Islet precursor cell (in vitro differentiated cells): Measurements from ENCODE around the gene AKR1C1.
"Not testable (repeated sequence)": the region's sequence is repeated elsewhere in the genome, so short reads cannot be mapped to it uniquely, and the experiment has no call there.

Experiments
- DNase-seq: peaks from one replicate; pipeline ENCODE4 v3.0.0-alpha.2; 2018

Gene AKR1C1

DNA sequence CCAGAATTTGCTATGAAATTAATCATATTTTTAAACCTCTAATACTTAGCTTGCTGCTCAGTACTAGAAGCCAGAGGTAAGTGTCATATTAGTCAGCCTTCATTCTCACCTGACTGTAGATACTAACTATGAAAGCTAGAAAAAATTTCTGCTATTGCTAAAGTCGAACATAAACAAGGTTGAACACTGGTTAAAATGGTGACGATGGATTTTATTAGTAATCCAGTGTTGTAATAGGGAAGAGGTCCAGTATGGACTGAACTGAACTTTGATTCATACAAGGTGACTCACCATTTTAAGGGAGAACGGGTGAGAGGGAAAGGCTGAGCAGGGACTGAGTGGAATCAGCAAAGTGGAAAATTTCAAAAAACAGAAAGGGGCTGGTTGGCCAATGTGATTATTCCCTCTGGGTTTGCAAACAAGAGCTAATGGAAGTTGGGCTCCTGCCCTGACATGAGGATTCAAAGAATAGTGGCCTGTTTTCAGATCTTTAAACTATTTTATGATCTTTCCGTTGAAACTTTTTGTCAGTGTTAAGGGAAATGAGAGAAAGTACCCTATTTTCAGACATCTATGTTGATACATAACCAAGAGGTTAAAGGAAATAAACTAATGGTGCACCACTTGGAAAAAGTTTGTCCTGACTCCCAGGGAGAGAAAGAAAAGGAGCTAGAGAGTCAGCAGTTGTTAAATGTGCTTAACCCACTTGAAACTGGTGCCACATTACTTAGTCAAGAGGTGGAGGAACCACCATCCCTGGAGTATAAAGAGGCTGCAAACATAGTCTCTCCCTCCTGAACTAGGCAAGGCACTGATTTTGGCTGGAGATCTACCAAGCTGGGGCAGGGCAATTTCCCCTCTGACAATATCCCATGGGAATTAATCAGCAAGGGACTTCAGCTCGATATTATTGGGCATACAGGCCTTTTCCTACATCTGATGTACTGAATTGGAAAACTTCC, 15.3 kb upstream of the AKR1C1 start:
- no peak for DNase-seq

DNA sequence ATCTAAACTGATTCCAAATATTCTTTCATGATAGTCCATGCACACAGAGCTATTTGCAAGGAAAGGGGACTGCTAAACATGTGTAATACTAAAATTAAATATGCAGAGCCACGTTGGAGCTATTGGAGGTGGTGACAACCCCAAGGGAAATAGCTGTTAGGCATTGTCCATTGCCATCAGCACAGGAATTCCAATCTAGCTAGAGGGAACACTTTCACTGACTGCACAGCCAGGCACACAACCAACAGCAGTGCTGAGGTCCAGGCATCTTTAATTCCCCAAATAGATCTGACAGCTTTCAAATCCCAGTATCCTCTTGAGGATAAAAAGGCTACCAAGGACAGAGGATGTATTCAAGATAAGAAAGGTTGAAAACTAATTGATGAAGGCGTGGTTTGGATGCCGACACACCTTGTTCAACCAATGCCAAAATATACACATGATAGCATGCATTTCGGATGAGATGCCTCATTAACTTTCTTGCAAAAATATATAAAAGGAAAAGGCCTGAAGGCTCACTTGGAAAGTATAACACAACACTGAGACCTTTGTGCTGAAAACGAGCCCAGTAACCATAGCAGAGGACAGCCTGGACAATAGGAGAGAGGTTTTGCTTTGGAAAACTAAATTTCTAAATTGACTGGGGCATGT, 11.6 kb upstream of the AKR1C1 start:
- not testable (repeated sequence) for DNase-seq

DNA sequence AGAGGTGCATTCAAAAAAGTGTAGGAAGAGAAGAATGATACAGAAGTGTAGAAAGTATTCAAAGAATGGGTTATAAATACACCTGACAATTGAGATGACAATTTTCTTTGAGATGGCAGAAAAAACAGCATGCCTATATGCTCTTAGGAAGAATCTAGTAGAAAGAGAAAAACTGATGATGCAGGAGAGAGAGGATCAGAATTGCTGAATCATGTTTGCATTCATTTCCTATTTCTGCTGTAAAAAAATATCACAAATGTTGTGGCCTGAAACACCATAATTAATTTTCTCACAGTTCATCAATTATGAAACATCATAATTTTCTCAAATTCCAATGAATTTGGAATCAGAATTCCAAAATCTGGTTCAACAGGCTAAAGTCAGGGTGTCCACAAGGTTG, 9.8 kb upstream of the AKR1C1 start:
- DNase-seq, result no peak

DNA sequence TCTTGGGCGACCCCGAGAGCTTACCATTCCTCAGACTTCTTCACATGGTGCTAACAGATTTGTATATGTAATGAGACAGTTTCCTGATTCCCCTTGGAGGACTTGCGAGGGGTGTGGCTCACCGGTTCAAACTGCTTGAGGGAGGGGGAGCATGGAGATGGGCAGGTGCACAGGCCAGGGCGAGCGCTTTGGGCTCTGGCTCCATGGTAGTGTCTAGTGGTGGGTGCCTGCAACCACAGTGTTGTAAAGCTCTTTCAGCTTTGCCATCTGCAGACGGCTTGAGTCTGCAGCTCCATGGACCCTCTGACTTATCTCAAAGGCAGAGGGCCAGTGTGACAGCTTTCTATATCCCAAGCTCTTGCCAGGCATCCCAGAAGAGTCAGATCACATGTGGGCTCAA, 7.1 kb upstream of the AKR1C1 start:
- DNase-seq, result not testable (repeated sequence)

DNA sequence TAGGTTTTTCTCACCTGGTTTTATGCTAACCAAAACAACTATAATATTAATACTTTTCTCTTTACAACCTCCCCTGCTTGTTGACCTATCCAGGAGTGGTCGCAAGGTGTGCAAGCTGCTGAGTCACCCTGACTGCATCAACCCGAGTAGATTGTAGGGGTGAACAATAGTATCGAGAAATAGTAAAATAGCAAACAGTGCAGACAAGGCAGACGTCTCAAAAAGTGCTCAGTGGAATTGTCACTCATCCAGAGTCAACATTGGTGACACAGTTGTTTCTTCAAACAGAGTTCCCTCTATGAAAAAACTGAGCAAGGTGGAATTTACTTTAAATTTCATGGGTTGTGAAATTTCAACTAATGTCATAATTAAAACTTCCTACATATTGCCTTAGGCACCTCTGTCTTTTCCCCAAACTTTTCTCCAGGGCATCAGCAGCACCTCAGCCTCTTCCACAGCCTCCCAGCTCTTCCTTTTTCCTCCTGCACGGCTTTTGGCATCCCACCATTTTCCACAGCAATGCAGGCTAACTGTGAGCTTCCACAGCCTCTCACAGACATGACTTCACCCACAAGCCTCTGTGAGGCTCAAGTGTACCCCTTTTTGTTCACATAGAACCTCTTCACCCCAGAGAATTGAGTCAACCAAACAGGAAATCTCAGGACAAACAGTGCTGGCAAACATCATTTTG, 6.1 kb upstream of the AKR1C1 start:
- DNase-seq, result not testable (repeated sequence)

DNA sequence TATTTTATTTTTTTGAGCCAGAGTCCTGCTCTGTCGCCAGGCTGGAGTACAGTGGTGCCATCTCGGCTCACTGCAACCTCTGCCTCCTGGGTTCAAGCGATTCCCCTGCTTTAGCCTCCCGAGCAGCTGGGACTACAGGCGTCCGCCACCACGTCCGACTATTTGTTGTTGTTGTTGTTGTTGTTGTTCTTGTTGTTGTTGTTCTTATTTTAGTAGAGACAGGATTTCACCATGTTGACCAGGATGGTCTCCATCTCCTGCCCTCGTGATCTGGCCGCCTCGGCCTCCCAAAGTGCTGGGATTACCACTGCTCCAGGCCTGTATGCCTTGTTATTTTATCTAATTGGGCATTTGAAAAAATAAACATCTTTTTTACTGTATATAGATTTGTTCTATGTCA, 1.7 kb upstream of the AKR1C1 start:
- DNase-seq, result not testable (repeated sequence)

DNA sequence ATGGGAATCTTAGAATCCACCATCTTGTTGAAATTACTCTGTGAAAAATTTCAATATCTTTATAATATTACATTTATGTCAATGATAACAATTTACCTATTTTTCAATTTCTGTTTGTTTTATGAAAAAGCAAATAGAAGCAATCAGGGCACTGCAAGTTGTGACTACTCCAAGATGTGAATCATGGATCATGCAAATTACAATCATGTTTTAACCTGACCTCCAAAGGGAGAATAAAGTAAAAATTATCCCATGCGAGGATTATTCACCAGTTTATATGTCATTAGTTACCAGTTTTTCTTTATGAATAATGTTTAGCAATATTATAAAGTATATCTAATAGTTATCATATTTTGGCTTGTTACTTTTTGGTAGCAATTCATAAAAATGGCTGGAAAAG, 907 bp upstream of the AKR1C1 start:
- DNase-seq, result not testable (repeated sequence)

DNA sequence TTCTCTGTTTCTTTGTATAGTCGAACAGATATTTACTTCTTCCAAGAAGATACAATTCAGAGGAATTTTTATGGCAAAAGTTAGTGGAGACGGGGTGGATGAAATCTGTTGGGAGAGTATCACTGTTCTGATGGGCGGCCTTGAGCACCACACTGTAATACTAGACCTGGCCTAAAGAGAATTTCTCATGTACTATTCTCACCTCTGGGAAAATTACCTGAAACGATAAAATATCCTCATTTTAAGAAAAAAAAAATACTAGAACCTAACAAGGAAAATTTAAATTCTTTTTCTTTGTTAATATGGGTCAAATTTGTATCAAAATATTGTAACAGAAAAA, 570 bp downstream of the AKR1C1 start:
- not testable (repeated sequence) for DNase-seq

DNA sequence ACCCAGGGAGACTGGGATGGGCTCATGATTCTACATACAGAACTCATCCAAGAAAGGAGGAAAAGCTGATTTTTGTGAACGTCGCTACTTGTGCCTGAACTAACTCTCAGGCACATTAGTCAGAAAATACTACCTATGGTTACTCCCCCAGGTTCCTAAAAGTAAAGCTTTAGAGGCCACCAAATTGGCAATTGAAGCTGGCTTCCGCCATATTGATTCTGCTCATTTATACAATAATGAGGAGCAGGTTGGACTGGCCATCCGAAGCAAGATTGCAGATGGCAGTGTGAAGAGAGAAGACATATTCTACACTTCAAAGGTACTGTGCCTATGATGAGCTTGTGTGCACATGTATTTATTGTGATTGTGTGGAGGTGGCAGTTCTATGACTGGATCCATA, 2.5 kb downstream of the AKR1C1 start:
- not testable (repeated sequence) for DNase-seq

DNA sequence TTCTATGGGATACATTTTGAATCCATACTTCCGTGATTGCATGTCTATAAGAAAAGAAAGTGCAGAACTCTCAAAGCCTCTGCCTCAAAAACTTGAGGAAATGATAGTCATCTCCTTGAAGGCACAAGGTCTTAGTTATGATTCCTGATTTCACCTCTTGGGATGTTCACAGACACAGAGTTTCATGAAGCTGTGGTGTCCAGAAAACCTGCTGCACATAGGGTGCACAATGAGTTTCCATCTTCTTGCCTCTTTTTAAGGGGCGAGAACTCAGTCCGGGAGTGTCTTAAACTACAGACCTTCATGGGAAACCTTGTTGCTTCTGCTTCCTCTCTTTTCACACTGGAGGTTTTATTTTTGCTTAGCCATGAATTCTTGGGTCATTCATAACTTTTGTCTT, 4.0 kb downstream of the AKR1C1 start:
- DNase-seq, result not testable (repeated sequence)

DNA sequence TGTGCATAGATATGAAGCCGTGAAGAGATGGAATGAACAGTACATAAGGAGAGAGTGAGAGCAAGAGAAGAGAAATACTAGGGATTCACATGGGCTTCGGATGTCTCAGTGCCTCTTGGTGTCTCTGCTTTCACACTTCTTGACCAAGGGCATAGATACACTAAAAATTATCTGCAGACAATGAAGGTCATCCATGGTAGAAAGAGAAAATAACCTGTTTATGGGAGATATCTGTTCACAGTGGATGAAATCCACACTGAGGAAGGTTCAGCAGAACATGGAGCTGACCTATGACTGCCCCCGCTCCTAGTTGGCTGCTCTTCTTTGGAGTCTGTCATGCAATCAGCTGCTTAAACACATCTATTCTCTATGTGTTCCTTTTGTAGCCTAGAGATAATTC, 6.1 kb downstream of the AKR1C1 start:
- not testable (repeated sequence) for DNase-seq

DNA sequence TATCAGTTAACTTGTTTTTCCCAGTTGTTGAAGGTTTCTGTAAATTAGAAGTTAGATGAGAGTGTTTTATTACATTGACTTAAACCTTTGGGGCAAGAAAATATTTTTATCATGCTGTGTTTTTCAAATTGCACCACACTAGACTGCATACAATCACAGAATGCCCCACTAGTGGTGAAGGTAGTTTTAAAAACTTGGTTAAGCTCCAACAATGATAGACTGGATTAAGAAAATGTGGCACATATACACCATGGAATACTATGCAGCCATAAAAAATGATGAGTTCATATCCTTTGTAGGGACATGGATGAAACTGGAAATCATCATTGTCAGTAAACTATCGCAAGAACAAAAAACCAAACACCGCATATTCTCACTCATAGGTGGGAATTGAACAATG, 7.1 kb downstream of the AKR1C1 start:
- DNase-seq, result not testable (repeated sequence)

DNA sequence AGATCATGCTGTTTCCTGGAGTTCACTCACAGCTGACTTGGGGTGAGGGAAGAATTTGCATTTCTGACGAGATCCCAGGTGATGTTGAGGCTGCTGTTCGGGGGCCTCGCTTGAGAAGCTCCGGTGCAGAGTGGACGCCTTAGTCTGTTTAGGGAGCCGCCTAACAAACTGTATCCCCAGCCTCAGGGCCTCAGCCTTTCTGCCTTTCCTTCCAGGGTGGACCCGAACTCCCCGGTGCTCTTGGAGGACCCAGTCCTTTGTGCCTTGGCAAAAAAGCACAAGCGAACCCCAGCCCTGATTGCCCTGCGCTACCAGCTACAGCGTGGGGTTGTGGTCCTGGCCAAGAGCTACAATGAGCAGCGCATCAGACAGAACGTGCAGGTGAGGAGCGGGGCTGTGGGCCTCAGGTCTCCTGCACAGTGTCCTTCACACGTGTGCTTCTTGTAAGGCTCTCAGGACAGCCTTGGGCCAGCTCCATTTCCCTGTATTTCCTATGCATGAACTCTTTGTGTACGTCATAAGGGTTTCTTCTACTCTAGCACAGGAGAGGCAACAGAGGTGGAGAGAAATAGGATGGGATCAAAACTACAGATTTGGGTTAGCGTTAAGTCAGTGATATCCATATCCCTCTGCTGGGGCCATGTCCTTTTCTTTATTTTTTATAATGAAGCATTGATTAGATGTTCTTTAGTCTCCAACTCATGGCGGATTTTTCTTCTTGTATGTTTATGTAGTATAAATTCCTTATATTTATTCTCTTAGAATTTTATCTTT, 9.3 kb downstream of the AKR1C1 start:
- not testable (repeated sequence) for DNase-seq

DNA sequence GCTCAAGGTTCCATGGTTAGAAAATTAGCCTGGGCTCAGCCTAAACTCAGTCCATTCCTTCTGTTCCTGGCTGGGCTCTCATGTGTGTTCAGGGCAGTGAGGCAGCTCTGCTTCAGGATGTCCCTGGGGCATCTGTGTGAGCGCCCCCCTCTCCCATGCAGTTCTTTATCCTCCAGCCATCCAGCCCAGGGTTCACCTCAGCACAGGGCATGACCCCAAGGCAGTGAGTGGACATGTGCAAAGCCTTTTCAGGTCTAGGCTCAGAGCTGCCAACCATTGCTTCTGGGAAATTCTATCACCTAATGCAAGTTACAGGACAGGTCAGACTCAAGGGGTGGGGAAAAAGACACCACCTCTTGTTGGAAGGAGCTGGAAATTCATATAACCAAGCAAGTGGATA, 10.1 kb downstream of the AKR1C1 start:
- DNase-seq, result not testable (repeated sequence)

DNA sequence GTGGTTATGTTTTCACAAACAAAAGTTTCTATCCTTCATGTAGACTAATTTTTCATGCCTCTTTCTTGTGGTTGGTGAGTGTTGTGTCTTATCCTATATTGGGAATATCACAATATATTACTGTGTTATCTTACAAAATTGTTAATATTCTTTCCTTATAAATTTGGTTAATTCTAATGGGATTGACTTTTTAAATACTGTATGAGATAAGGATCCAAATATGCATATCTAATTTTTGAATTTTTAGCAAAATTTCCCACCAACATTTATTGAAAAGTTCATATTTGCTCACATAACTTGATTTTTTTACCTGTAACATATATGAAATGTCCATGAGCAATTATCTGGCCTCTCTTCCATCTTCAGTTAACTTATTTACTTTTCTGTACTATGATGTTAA, 11.2 kb downstream of the AKR1C1 start:
- not testable (repeated sequence) for DNase-seq

DNA sequence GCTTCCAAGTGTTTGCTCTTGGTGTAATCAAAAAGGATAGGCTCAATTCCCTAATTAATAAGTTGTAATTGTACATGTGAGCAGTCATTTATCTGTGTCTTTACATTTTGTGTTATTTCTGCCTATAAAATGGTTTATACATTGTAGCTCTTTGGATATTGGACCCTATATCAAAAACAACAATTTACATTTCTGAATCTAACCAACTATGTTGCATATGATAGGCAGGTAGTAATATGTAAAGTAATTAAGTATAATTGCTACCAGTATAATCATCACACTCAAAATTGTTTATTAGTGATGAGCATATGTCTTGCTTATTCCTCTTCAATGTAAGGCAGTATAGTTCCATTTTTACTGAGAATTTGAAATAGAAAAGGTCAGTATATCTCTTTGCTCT, 13.8 kb downstream of the AKR1C1 start:
- no peak for DNase-seq

DNA sequence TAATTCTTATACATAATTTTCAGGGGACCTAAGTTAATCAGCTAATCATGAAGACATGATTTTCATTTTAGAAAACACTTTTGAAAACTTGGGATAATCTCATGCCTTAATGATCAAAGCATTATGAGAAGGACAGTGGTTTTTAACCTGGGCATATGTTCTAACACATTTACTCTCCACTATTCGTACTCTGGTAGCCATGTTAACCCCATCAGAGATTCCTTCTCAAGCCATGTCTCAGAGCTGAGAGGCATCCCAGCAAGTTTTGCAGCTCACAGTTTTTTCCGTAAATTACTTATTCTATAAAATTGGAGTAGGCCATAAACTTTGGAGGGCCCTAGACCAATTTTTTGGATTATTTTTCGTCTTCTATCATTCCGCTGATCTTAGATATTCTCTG, 15.7 kb downstream of the AKR1C1 start:
- no peak for DNase-seq

DNA sequence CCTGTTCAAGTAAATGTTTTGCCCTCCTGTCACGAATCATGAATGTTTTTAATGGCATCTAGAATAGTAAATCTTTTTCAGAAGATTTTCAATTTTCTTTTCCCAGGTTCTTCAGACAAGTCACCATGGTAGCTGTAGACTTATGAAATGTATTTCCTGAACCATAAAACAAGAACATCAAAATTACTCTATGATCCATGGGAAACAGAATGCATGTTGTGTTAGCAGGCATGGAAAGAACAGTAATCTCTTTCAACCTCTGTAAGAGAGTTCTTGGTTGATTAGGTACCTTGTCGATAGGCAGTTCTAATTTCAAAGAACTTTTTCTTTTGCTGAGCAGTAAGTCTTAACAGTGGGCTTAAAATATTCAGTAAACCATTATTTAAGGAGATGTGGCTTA, 17.6 kb downstream of the AKR1C1 start:
- no peak for DNase-seq

DNA sequence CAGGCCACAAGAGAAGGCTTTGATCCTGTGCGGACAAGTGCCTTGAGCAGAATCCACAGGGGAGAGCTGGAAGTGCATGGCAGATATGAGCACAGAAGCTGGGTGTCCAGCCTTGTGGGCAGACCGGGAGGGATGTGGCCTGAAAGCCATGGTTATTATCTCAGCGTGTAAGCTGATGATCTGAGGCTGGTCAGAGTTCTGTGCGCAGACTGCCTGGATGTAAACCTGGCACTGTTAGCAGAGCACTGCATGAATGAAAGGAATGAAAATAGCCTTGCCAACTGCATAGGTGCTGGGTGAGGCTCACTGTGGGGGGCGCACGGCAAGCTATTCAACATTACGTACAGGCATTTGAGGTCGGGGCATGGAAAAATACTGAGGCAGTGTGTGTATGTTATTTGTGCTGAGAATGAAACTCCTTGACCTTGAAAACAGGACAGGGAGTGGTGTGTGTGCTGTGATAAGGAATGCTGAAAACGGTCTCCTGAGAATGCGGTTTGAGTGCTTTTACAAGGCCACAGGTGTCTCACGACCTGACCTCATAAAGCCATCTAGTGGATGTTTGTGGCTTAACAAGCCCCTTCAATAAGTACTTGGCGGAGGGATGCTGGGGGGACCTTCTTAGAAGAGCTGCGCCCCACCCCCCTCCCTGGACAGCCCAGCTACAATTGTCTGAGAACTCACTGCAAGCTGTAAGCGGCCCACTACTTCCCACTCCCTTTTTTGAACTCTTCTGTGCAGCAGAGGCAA, 18.7 kb downstream of the AKR1C1 start:
- DNase-seq, result peak; percentile 81

DNA sequence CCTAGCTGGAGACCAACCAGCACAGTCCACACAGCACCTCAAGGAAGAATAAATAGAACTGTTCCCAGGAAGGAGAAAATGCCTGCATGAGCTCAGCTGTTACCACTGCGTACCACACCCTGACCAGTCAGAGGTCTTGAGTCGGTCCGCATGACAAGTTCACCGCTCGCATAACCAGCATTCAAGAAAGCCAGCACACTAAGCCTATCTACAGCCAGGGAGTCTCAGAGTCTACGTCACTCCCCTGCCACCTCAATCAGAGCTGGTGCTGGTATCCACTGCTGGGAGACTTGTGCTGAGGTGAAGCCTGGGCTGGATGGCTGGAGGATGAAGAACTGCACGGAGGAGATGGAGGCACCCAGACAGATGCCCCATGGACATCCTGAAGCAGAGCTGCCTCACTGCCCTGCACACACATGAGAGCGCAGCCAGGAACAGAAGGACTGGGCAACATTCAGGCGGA, 19.6 kb downstream of the AKR1C1 start:
- DNase-seq, result no peak

DNA sequence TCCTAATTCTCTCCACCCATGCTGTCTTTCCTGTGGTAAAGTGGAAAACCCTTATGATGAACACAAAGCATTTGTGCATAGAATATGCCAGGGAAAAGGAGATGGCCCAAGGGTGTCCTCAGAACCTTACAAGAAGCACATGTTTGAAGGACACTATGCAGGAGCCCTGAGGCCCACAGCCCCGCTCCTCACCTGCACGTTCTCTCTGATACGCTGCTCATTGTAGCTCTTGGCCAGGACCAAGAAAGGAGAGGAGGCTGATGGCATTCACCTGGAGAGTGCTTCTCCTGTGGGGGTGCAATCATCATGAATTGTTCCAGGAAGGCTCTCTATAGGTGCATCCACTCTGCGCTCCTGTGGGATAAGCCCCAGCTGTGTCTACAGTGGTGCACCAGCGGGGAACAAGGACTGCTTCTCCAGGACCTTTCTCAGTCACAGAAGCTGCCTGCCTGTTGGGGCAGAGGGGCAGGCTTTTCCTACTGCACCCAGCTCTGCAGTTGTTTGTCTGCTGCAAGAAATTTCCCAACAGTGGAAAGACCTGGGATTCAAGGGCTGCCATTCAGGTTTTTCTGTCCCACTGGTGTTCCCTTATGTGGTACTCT, 20.5 kb downstream of the AKR1C1 start:
- no peak for DNase-seq

DNA sequence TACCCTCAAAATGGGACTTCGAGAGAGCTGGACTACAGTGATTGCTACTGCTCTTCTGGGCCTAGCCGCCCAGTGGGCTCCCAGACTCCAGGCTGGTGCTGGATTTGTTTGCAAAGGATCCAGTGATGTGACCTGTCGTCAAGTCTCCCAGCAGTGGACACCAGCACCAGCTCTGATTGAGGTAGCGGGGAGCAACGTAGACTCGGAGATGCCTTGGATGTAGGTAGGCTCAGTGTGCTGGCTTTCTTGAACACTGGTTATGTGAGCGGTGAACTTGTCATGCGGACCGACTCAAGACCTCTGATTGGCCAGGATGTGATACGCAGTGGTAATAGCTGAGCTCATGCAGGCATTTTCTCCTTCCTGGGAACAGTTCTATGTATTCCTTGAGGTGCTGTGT, 21.0 kb downstream of the AKR1C1 start:
- no peak for DNase-seq
